T-helper 17 cell (primary cell): ENCODE results near the gene ANKRD31. TPM values are rescaled to one million over a fixed set of nuclear protein-coding genes. Genes with fewer than 3 reads are reported as not detected.
"Not testable (repeated sequence)": the region's sequence is repeated elsewhere in the genome, so short reads cannot be mapped to it uniquely, and the experiment has no call there.

Experiments
- ATAC-seq: fragments of 150-1000 bp; cut with Tn5 transposase; 2 replicates; pipeline ENCODE4 v1.10.0; 2021; ENCODE audit warnings: mild to moderate bottlenecking, moderate library complexity
- DNase-seq, 3 donors: peaks; one replicate each; pipeline versions ENCODE4 v3.0.0 to v3.0.0-alpha.2; 2020 to 2021
- H3K9me3 ChIP-seq: one replicate; pipeline ENCODE4 v1.7.0; 2013; ENCODE audit warnings: low read length, mild to moderate bottlenecking; ENCODE audit not compliant: control insufficient read depth, poor library complexity, severe bottlenecking
- H3K27ac Mint-ChIP-seq: one replicate; pipeline ENCODE4 v1.8.0; 2022; ENCODE audit warnings: mild to moderate bottlenecking, moderate library complexity, mixed read lengths
- H3K27me3 Mint-ChIP-seq: one replicate; pipeline ENCODE4 v1.8.0; 2022; ENCODE audit warnings: mixed read lengths
- H3K36me3 Mint-ChIP-seq: one replicate; pipeline ENCODE4 v1.8.0; 2022; ENCODE audit warnings: low read depth, mixed read lengths
- H3K4me1 Mint-ChIP-seq: one replicate; pipeline ENCODE4 v1.8.0; 2022; ENCODE audit warnings: mild to moderate bottlenecking, mixed read lengths
- H3K4me3 Mint-ChIP-seq: one replicate; pipeline ENCODE4 v1.8.0; 2022; ENCODE audit warnings: mild to moderate bottlenecking, moderate library complexity, mixed read lengths
- total RNA-seq, 4 donors: library from RNA in 2 of 4; stranded (reverse) in 2 of 4; gene quantifications; one replicate each; pipeline ENCODE4 v1.2.3 and lab custom pipeline; 2022 to 2026

The ANKRD31 gene
- total RNA-seq, 2 donors from 2014 or later = 0.37 to 0.47 TPM

- no peaks in the 10 kb centered on the region for H3K9me3 ChIP-seq
- H3K27ac Mint-ChIP-seq = peak overlapping the region; percentile 67
- no peaks in the 10 kb centered on the region for H3K27me3 Mint-ChIP-seq
- no peak for DNase-seq
- H3K4me1 Mint-ChIP-seq = peaks cover 5% of the 10 kb centered on the region
- no peaks in the 10 kb centered on the region for H3K36me3 Mint-ChIP-seq
- no peak for ATAC-seq
- no peak overlapping the region for H3K4me3 Mint-ChIP-seq
These were observed 127.6 kb downstream of the ANKRD31 start for GRCh38 chr5:75108931-75109596.

GRCh38 chr5:75108515-75108914 lies 128.2 kb downstream of the ANKRD31 start:
- DNase-seq (no peak), ATAC-seq (no peak)
- H3K4me1 Mint-ChIP-seq = peaks cover 5% of the 10 kb centered on the region
- H3K4me3 Mint-ChIP-seq = no peak overlapping the region
- H3K27me3 Mint-ChIP-seq = no peaks in the 10 kb centered on the region
- no peaks in the 10 kb centered on the region for H3K9me3 ChIP-seq
- H3K27ac Mint-ChIP-seq = no peak overlapping the region
- no peaks in the 10 kb centered on the region for H3K36me3 Mint-ChIP-seq

GRCh38 chr5:75095956-75096355 lies 140.7 kb downstream of the ANKRD31 start:
- not testable (repeated sequence) for H3K4me3 Mint-ChIP-seq

GRCh38 chr5:75091597-75091996 lies 145.1 kb downstream of the ANKRD31 start:
- Mint-ChIP-seq H3K27ac (no peak overlapping the region), H3K4me3 (no peak overlapping the region), H3K27me3 (no peaks in the 10 kb centered on the region), H3K36me3 (no peaks in the 10 kb centered on the region), H3K4me1 (peaks cover 12% of the 10 kb centered on the region)
- DNase-seq (no peak), ATAC-seq (no peak)
- no peaks in the 10 kb centered on the region for H3K9me3 ChIP-seq

More at GRCh38 chr5:75095956-75096355, 140.7 kb downstream of the ANKRD31 start:
- H3K9me3 ChIP-seq, H3K36me3 Mint-ChIP-seq, H3K27ac Mint-ChIP-seq, H3K4me1 Mint-ChIP-seq, ATAC-seq, H3K27me3 Mint-ChIP-seq, DNase-seq: not testable (repeated sequence)

- Mint-ChIP-seq H3K36me3 (no peaks in the 10 kb centered on the region), H3K4me3 (no peak overlapping the region), H3K27me3 (no peaks in the 10 kb centered on the region), H3K27ac (no peak overlapping the region), H3K4me1 (peaks cover 6% of the 10 kb centered on the region)
- ATAC-seq = no peak
- no peak for DNase-seq
- no peaks in the 10 kb centered on the region for H3K9me3 ChIP-seq
These were observed 147.0 kb downstream of the ANKRD31 start for GRCh38 chr5:75089662-75090061.

- Mint-ChIP-seq H3K4me1 (peaks cover 6% of the 10 kb centered on the region), H3K4me3 (no peak overlapping the region), H3K36me3 (no peaks in the 10 kb centered on the region), H3K27ac (no peak overlapping the region), H3K27me3 (no peaks in the 10 kb centered on the region)
- DNase-seq (no peak), ATAC-seq (no peak)
- H3K9me3 ChIP-seq = no peaks in the 10 kb centered on the region
These were observed 147.5 kb downstream of the ANKRD31 start for GRCh38 chr5:75089137-75089536.

- Mint-ChIP-seq H3K27me3 (no peaks in the 10 kb centered on the region), H3K4me1 (peaks cover 6% of the 10 kb centered on the region), H3K36me3 (no peaks in the 10 kb centered on the region), H3K4me3 (no peak overlapping the region), H3K27ac (no peak overlapping the region)
- DNase-seq (no peak), ATAC-seq (no peak)
- H3K9me3 ChIP-seq = no peaks in the 10 kb centered on the region
These were observed 148.0 kb downstream of the ANKRD31 start for GRCh38 chr5:75088648-75089047.

- no peaks in the 10 kb centered on the region for H3K27me3 Mint-ChIP-seq
- DNase-seq (no peak), ATAC-seq (no peak)
- H3K27ac Mint-ChIP-seq = no peak overlapping the region
- no peak overlapping the region for H3K4me3 Mint-ChIP-seq
- H3K4me1 Mint-ChIP-seq = peaks cover 2% of the 10 kb centered on the region
- H3K36me3 Mint-ChIP-seq = no peaks in the 10 kb centered on the region
- H3K9me3 ChIP-seq = no peaks in the 10 kb centered on the region
These were observed 155.2 kb downstream of the ANKRD31 start for GRCh38 chr5:75081510-75081909.

GRCh38 chr5:75079346-75079745 lies 157.3 kb downstream of the ANKRD31 start:
- H3K27me3 Mint-ChIP-seq, H3K27ac Mint-ChIP-seq, H3K9me3 ChIP-seq, H3K4me3 Mint-ChIP-seq, H3K36me3 Mint-ChIP-seq, DNase-seq, H3K4me1 Mint-ChIP-seq, ATAC-seq: not testable (repeated sequence)

- ATAC-seq (peak; percentile 99), DNase-seq (no peak)
- Mint-ChIP-seq H3K36me3 (no peaks in the 10 kb centered on the region), H3K4me3 (no peak overlapping the region), H3K27ac (no peak overlapping the region), H3K4me1 (peaks cover 5% of the 10 kb centered on the region), H3K27me3 (no peaks in the 10 kb centered on the region)
- H3K9me3 ChIP-seq = no peaks in the 10 kb centered on the region
These were observed 158.7 kb downstream of the ANKRD31 start for GRCh38 chr5:75078027-75078426.

GRCh38 chr5:75072061-75072460 lies 164.6 kb downstream of the ANKRD31 start:
- H3K27ac Mint-ChIP-seq = no peak overlapping the region
- ATAC-seq (no peak), DNase-seq (no peak)
- H3K27me3 Mint-ChIP-seq = peaks cover 12% of the 10 kb centered on the region
- H3K4me1 Mint-ChIP-seq = peaks cover 3% of the 10 kb centered on the region
- H3K4me3 Mint-ChIP-seq = no peak overlapping the region
- H3K36me3 Mint-ChIP-seq = no peaks in the 10 kb centered on the region
- no peaks in the 10 kb centered on the region for H3K9me3 ChIP-seq

- Mint-ChIP-seq H3K27me3 (peaks cover 12% of the 10 kb centered on the region), H3K4me1 (peaks cover 3% of the 10 kb centered on the region), H3K27ac (no peak overlapping the region), H3K36me3 (no peaks in the 10 kb centered on the region), H3K4me3 (no peak overlapping the region)
- no peaks in the 10 kb centered on the region for H3K9me3 ChIP-seq
- no peak for DNase-seq
- ATAC-seq = no peak
These were observed 165.6 kb downstream of the ANKRD31 start for GRCh38 chr5:75071100-75071499.

- Mint-ChIP-seq H3K4me3 (no peak overlapping the region), H3K36me3 (no peaks in the 10 kb centered on the region), H3K27me3 (peaks cover 10% of the 10 kb centered on the region), H3K4me1 (peaks cover 5% of the 10 kb centered on the region), H3K27ac (no peak overlapping the region)
- no peaks in the 10 kb centered on the region for H3K9me3 ChIP-seq
- ATAC-seq = no peak
- no peak for DNase-seq
These were observed 169.2 kb downstream of the ANKRD31 start for GRCh38 chr5:75067434-75067833.

- H3K9me3 ChIP-seq = no peaks in the 10 kb centered on the region
- ATAC-seq (no peak), DNase-seq (no peak)
- Mint-ChIP-seq H3K4me3 (no peak overlapping the region), H3K27me3 (peaks cover 4% of the 10 kb centered on the region), H3K36me3 (no peaks in the 10 kb centered on the region), H3K27ac (peak overlapping the region; percentile 46), H3K4me1 (peaks cover 26% of the 10 kb centered on the region)
These were observed 173.7 kb downstream of the ANKRD31 start for GRCh38 chr5:75062925-75063531.
